ENCODE results near the gene CTDP1. TPM values are rescaled to one million over a fixed set of nuclear protein-coding genes. Genes with fewer than 3 reads are reported as not detected.

CTDP1 gene
- total RNA-seq, 1 experiment from 2014 or later, result 16.1 TPM

DNA sequence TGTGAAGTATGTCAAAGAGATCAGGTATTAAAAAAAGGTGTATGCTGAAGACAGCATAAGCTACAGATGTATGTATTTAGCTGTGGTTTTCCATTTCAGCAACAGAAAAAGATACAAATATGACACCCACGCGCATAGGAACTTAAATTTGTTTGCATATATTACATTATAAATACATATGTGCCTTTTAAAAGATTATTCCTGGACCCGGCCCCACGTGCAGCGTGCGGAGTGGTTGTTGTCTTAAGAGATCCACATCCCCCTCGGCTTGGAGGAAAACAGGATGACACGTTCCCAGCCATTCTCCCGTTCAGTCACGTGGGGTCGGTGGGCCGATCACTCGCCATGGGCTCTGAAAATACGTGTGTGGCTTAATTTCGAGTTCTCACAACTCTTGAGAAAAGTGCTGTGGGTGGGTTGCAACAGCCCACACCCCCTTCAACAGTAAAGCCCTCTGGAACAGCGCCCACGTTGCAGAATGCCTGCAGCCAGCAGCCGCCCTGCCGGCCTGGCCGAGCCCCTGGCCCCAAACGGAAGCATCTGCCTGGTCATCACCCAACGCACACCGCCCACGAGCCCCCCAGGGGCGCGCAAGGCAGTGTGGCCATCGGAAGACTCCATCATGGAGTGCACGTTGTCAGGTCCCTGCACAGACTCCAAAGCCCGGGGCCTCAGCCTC is 99.6 kb downstream of the CTDP1 start:
- Mint-ChIP-seq H3K36me3 (ENCODE audit: insufficient read depth, unreplicated experiment) (no peaks in the 10 kb centered on the region), H3K4me3 (ENCODE audit: unreplicated experiment) (no peak overlapping the region), H3K27ac (ENCODE audit: unreplicated experiment) (no peak overlapping the region), H3K27me3 (ENCODE audit: insufficient read depth, unreplicated experiment) (no peaks in the 10 kb centered on the region), H3K4me1 (ENCODE audit: low read depth, unreplicated experiment) (no peaks in the 10 kb centered on the region), H3K9me3 (ENCODE audit: unreplicated experiment) (no peaks in the 10 kb centered on the region)
- TF ChIP-seq, protein P1, sequence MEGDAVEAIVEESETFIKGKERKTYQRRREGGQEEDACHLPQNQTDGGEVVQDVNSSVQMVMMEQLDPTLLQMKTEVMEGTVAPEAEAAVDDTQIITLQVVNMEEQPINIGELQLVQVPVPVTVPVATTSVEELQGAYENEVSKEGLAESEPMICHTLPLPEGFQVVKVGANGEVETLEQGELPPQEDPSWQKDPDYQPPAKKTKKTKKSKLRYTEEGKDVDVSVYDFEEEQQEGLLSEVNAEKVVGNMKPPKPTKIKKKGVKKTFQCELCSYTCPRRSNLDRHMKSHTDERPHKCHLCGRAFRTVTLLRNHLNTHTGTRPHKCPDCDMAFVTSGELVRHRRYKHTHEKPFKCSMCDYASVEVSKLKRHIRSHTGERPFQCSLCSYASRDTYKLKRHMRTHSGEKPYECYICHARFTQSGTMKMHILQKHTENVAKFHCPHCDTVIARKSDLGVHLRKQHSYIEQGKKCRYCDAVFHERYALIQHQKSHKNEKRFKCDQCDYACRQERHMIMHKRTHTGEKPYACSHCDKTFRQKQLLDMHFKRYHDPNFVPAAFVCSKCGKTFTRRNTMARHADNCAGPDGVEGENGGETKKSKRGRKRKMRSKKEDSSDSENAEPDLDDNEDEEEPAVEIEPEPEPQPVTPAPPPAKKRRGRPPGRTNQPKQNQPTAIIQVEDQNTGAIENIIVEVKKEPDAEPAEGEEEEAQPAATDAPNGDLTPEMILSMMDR (IDR thresholded peaks at IDR 0.05; ENCODE audit: insufficient read depth in 1 of 2, low read depth in 1 of 2, low read length in 1 of 2, severe bottlenecking in 1 of 2, unreplicated experiment in 1 of 2), result no peak
- Histone ChIP-seq H3K27me3 (replicated peaks; ENCODE audit: control insufficient read depth, insufficient read depth, low read length) (no peaks in the 10 kb centered on the region), H3K36me3 (ENCODE audit: control insufficient read depth, insufficient read depth, low read length) (no peaks in the 10 kb centered on the region), H3K4me1 (no peaks in the 10 kb centered on the region), H3K9me3 (no peaks in the 10 kb centered on the region), H3K4me3 (ENCODE audit: low read depth, low read length) (no peak overlapping the region)
- ChIA-PET CTCF (no interaction called here), POLR2A (no interaction called here)
- intact Hi-C loops (cut with micrococcal nuclease; ENCODE audit: unreplicated experiment), result no loop called here
- no TSS peak for BruUV-seq (replicated peaks)
- DNase-seq, result no peak

- Mint-ChIP-seq H3K27me3 (ENCODE audit: insufficient read depth, unreplicated experiment) (no peaks in the 10 kb centered on the region), H3K9me3 (ENCODE audit: unreplicated experiment) (no peaks in the 10 kb centered on the region), H3K4me3 (ENCODE audit: unreplicated experiment) (no peak overlapping the region), H3K4me1 (ENCODE audit: low read depth, unreplicated experiment) (no peaks in the 10 kb centered on the region), H3K36me3 (ENCODE audit: insufficient read depth, unreplicated experiment) (no peaks in the 10 kb centered on the region), H3K27ac (ENCODE audit: unreplicated experiment) (no peak overlapping the region)
- Histone ChIP-seq H3K9me3 (no peaks in the 10 kb centered on the region), H3K36me3 (ENCODE audit: control insufficient read depth, insufficient read depth, low read length) (no peaks in the 10 kb centered on the region), H3K4me1 (no peaks in the 10 kb centered on the region), H3K27me3 (replicated peaks; ENCODE audit: control insufficient read depth, insufficient read depth, low read length) (no peaks in the 10 kb centered on the region), H3K4me3 (ENCODE audit: low read depth, low read length) (no peak overlapping the region)
- CTCF ChIA-PET, result no interaction called here
- BruUV-seq (replicated peaks), result no TSS peak
- no peak for DNase-seq
- TF ChIP-seq, protein P1 (IDR thresholded peaks at IDR 0.05; ENCODE audit: insufficient read depth in 1 of 2, low read depth in 1 of 2, low read length in 1 of 2, severe bottlenecking in 1 of 2, unreplicated experiment in 1 of 2), result no peak
- POLR2A ChIA-PET, result no interaction called here
- intact Hi-C loops (cut with micrococcal nuclease; ENCODE audit: unreplicated experiment), result no loop called here
These were observed 100.1 kb downstream of the CTDP1 start for GRCh38 chr18:79779700-79780190.

GRCh38 chr18:79780547-79780946 is 100.9 kb downstream of the CTDP1 start:
- Mint-ChIP-seq H3K9me3 (ENCODE audit: unreplicated experiment) (no peaks in the 10 kb centered on the region), H3K36me3 (ENCODE audit: insufficient read depth, unreplicated experiment) (no peaks in the 10 kb centered on the region), H3K27ac (ENCODE audit: unreplicated experiment) (no peak overlapping the region), H3K4me3 (ENCODE audit: unreplicated experiment) (no peak overlapping the region), H3K27me3 (ENCODE audit: insufficient read depth, unreplicated experiment) (no peaks in the 10 kb centered on the region), H3K4me1 (ENCODE audit: low read depth, unreplicated experiment) (no peaks in the 10 kb centered on the region)
- intact Hi-C loops (cut with micrococcal nuclease; ENCODE audit: unreplicated experiment), result no loop called here
- no peak for DNase-seq
- Histone ChIP-seq H3K9me3 (no peaks in the 10 kb centered on the region), H3K4me1 (no peaks in the 10 kb centered on the region), H3K36me3 (ENCODE audit: control insufficient read depth, insufficient read depth, low read length) (no peaks in the 10 kb centered on the region), H3K27me3 (replicated peaks; ENCODE audit: control insufficient read depth, insufficient read depth, low read length) (no peaks in the 10 kb centered on the region), H3K4me3 (ENCODE audit: low read depth, low read length) (no peak overlapping the region)
- TF ChIP-seq, protein P1 (IDR thresholded peaks at IDR 0.05; ENCODE audit: insufficient read depth in 1 of 2, low read depth in 1 of 2, low read length in 1 of 2, severe bottlenecking in 1 of 2, unreplicated experiment in 1 of 2), result no peak
- ChIA-PET CTCF (no interaction called here), POLR2A (no interaction called here)
- BruUV-seq (replicated peaks), result no TSS peak
